ENCODE data around the gene B4GAT1.

Gene B4GAT1

GRCh38 chr11:66347425-66348276 is at the start of gene B4GAT1:
Gene B4GAT1 (minus strand): TSS chr11:66347629. CDS start chr11:66347545, 84 bp downstream.
- Histone ChIP-seq H3F3A (ENCODE audit: insufficient read depth, low read length) (0 out of 2 replicates have a peak, but pooled peaks cover 4% of the 10 kb centered on the region), H3K9me3 (ENCODE audit: low read length) (no peaks in the 10 kb centered on the region), H2AFZ (ENCODE audit: low read length) (no peak within 1 kb of the TSS), H3K9ac (ENCODE audit: low read length) (peak within 1 kb of the TSS; percentile 83), H3K27me3 (ENCODE audit: insufficient read depth, low read length) (no peaks in the 10 kb centered on the region), H3K9me2 (ENCODE audit: low read depth, low read length) (no peaks in the 10 kb centered on the region), H3K4me3 (ENCODE audit: low read depth, low read length, poor library complexity, severe bottlenecking) (peak within 1 kb of the TSS; percentile 96), H3K79me2 (ENCODE audit: insufficient read depth, low read length) (peaks cover 9% of the 10 kb centered on the region), H4K20me1 (ENCODE audit: insufficient read depth, low read length) (no peaks in the 10 kb centered on the region), H3K36me3 (ENCODE audit: insufficient read depth, low read length) (no peaks in the 10 kb centered on the region), H3K4me2 (ENCODE audit: low read length) (peak within 1 kb of the TSS; percentile 91), H3K4me1 (ENCODE audit: insufficient read depth, low read length, severe bottlenecking) (peaks cover 43% of the 10 kb centered on the region), H3K27ac (ENCODE audit: low read depth, low read length, poor library complexity, severe bottlenecking) (peak within 1 kb of the TSS; percentile 69)
- no peak for TF ChIP-seq EZH2 (IDR thresholded peaks at IDR 0.05; ENCODE audit: borderline replicate concordance, low read length)
- TF ChIP-seq, protein P1, sequence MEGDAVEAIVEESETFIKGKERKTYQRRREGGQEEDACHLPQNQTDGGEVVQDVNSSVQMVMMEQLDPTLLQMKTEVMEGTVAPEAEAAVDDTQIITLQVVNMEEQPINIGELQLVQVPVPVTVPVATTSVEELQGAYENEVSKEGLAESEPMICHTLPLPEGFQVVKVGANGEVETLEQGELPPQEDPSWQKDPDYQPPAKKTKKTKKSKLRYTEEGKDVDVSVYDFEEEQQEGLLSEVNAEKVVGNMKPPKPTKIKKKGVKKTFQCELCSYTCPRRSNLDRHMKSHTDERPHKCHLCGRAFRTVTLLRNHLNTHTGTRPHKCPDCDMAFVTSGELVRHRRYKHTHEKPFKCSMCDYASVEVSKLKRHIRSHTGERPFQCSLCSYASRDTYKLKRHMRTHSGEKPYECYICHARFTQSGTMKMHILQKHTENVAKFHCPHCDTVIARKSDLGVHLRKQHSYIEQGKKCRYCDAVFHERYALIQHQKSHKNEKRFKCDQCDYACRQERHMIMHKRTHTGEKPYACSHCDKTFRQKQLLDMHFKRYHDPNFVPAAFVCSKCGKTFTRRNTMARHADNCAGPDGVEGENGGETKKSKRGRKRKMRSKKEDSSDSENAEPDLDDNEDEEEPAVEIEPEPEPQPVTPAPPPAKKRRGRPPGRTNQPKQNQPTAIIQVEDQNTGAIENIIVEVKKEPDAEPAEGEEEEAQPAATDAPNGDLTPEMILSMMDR (IDR thresholded peaks at IDR 0.05; ENCODE audit: low read length) = no peak

DNA sequence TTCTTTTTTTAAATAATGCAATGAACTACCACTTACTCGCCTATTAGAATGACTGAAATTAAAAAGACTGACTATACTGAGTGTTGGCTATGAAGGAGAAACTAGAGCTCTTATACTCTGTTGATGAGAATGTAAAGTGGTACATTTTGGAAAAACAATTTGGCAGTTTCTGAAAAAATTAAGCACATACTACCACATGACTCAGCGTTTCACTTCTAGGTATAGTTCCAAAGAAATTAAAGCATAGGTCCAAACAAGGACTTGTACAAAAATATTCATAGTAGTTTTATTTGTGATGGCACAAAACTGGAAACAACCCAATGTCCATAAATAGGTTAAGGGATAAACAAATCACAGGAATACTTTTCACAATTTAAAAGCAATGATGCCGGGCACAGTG is 46.5 kb upstream of the B4GAT1 start:
- Histone ChIP-seq H3K4me1 (ENCODE audit: insufficient read depth, low read length, severe bottlenecking) (no peaks in the 10 kb centered on the region), H3K36me3 (ENCODE audit: insufficient read depth, low read length) (no peaks in the 10 kb centered on the region), H3K27me3 (ENCODE audit: insufficient read depth, low read length) (no peaks in the 10 kb centered on the region), H2AFZ (ENCODE audit: low read length) (no peak overlapping the region), H3K79me2 (ENCODE audit: insufficient read depth, low read length) (no peaks in the 10 kb centered on the region), H3K4me2 (ENCODE audit: low read length) (no peak overlapping the region), H4K20me1 (ENCODE audit: insufficient read depth, low read length) (no peaks in the 10 kb centered on the region), H3K9ac (ENCODE audit: low read length) (no peak overlapping the region), H3K4me3 (ENCODE audit: low read depth, low read length, poor library complexity, severe bottlenecking) (no peak overlapping the region), H3K9me2 (ENCODE audit: low read depth, low read length) (no peaks in the 10 kb centered on the region), H3F3A (ENCODE audit: insufficient read depth, low read length) (no peaks in the 10 kb centered on the region; the same call in 1 of the 2 replicates), H3K27ac (ENCODE audit: low read depth, low read length, poor library complexity, severe bottlenecking) (no peak overlapping the region), H3K9me3 (ENCODE audit: low read length) (no peaks in the 10 kb centered on the region)
- no peak for TF ChIP-seq EZH2 (IDR thresholded peaks at IDR 0.05; ENCODE audit: borderline replicate concordance, low read length)
- TF ChIP-seq, protein P1 (IDR thresholded peaks at IDR 0.05; ENCODE audit: low read length) = no peak

- Histone ChIP-seq H3K9me3 (ENCODE audit: low read length) (no peaks in the 10 kb centered on the region), H2AFZ (ENCODE audit: low read length) (no peak overlapping the region), H3K27ac (ENCODE audit: low read depth, low read length, poor library complexity, severe bottlenecking) (no peak overlapping the region), H3K4me1 (ENCODE audit: insufficient read depth, low read length, severe bottlenecking) (peaks cover 3% of the 10 kb centered on the region), H3K4me2 (ENCODE audit: low read length) (no peak overlapping the region), H3K36me3 (ENCODE audit: insufficient read depth, low read length) (no peaks in the 10 kb centered on the region), H3K27me3 (ENCODE audit: insufficient read depth, low read length) (no peaks in the 10 kb centered on the region), H4K20me1 (ENCODE audit: insufficient read depth, low read length) (no peaks in the 10 kb centered on the region), H3K9ac (ENCODE audit: low read length) (no peak overlapping the region), H3F3A (ENCODE audit: insufficient read depth, low read length) (no peaks in the 10 kb centered on the region; the same call in 1 of the 2 replicates), H3K4me3 (ENCODE audit: low read depth, low read length, poor library complexity, severe bottlenecking) (no peak overlapping the region), H3K9me2 (ENCODE audit: low read depth, low read length) (no peaks in the 10 kb centered on the region), H3K79me2 (ENCODE audit: insufficient read depth, low read length) (no peaks in the 10 kb centered on the region)
- TF ChIP-seq, protein P1 (IDR thresholded peaks at IDR 0.05; ENCODE audit: low read length) = no peak
- TF ChIP-seq EZH2 (IDR thresholded peaks at IDR 0.05; ENCODE audit: borderline replicate concordance, low read length) = no peak
Observed at GRCh38 chr11:66391322-66391721, 43.9 kb upstream of the B4GAT1 start.
